Stimulated activated CD8-positive, alpha-beta memory T cell treated with anti-CD3 and anti-CD28 coated beads, Interleukin-15, amount 100 ng/mL, for 24 hours (primary cell): ENCODE measurements around the gene ADGRB3.
"Not testable (repeated sequence)": the region's sequence is repeated elsewhere in the genome, so short reads cannot be mapped to it uniquely, and the experiment has no call there.

Source experiments
- DNase-seq: peaks from one replicate; pipeline ENCODE4 v3.0.0-alpha.2; 2020; ENCODE audit warnings: low read depth

The ADGRB3 gene

GRCh38 chr6:68741501-68742386 is 106.7 kb downstream of the ADGRB3 start:
- DNase-seq: no peak

GRCh38 chr6:68743099-68743498 is 108.0 kb downstream of the ADGRB3 start:
- no peak for DNase-seq

- DNase-seq: not testable (repeated sequence)
Observed at GRCh38 chr6:68744376-68744775, 109.3 kb downstream of the ADGRB3 start.

GRCh38 chr6:68746376-68746775 is 111.3 kb downstream of the ADGRB3 start:
- no peak for DNase-seq

- DNase-seq: no peak
Observed at GRCh38 chr6:68747110-68747790, 112.2 kb downstream of the ADGRB3 start.

GRCh38 chr6:68747832-68748231 is 112.8 kb downstream of the ADGRB3 start:
- not testable (repeated sequence) for DNase-seq

- no peak for DNase-seq
Observed at GRCh38 chr6:68754681-68755213, 119.7 kb downstream of the ADGRB3 start.

GRCh38 chr6:68756454-68757375 is 121.6 kb downstream of the ADGRB3 start:
- no peak for DNase-seq

- DNase-seq: no peak
Observed at GRCh38 chr6:68757821-68758220, 122.7 kb downstream of the ADGRB3 start.

GRCh38 chr6:68758559-68758958 is 123.5 kb downstream of the ADGRB3 start:
- no peak for DNase-seq

- no peak for DNase-seq
Observed at GRCh38 chr6:68760485-68760884, 125.4 kb downstream of the ADGRB3 start.

- no peak for DNase-seq
Observed at GRCh38 chr6:68760941-68761676, 126.0 kb downstream of the ADGRB3 start.

- no peak for DNase-seq
Observed at GRCh38 chr6:68761985-68762384, 126.9 kb downstream of the ADGRB3 start.

GRCh38 chr6:68771426-68771825 is 136.3 kb downstream of the ADGRB3 start:
- no peak for DNase-seq

GRCh38 chr6:68774843-68775242 is 139.8 kb downstream of the ADGRB3 start:
- no peak for DNase-seq

- DNase-seq: no peak
Observed at GRCh38 chr6:68776354-68776753, 141.3 kb downstream of the ADGRB3 start.

GRCh38 chr6:68777956-68778355 is 142.9 kb downstream of the ADGRB3 start:
- DNase-seq: no peak

- no peak for DNase-seq
Observed at GRCh38 chr6:68778356-68779020, 143.4 kb downstream of the ADGRB3 start.

GRCh38 chr6:68779366-68779765 is 144.3 kb downstream of the ADGRB3 start:
- no peak for DNase-seq

GRCh38 chr6:68790128-68790527 is 155.0 kb downstream of the ADGRB3 start:
- not testable (repeated sequence) for DNase-seq

- not testable (repeated sequence) for DNase-seq
Observed at GRCh38 chr6:68814976-68815375, 179.9 kb downstream of the ADGRB3 start.
